Epithelial cell of proximal tubule (primary cell): Measurements from ENCODE around the gene DPYSL3. TPM values are rescaled to one million over a fixed set of nuclear protein-coding genes. Genes with fewer than 3 reads are reported as not detected.

Source experiments
- DNase-seq: peaks from one replicate; pipeline ENCODE4 v3.0.0-alpha.2; 2011; ENCODE audit warnings: low read depth
- H3K4me3 ChIP-seq: 2 replicates; pipeline ENCODE4 v1.5.1; 2011; ENCODE audit warnings: low read depth, mild to moderate bottlenecking, low read length
- CTCF ChIP-seq: conservative IDR thresholded peaks from 2 replicates; pipeline ENCODE4 v1.5.1; 2012; ENCODE audit warnings: low read depth, mild to moderate bottlenecking, low read length
- total RNA-seq: library from RNA; depleted of rRNA; stranded (reverse); fragments of >200 nt; gene quantifications from 2 replicates; pipeline ENCODE4 v1.2.3, GENCODE V29; 2015

The DPYSL3 gene
- total RNA-seq, 1 donor from 2014 or later, result 38.3 TPM

- DNase-seq, result no peak
- TF ChIP-seq CTCF, result no peak
Observed at GRCh38 chr5:147551677-147552076, 41.8 kb upstream of the DPYSL3 start.

GRCh38 chr5:147547730-147548129 is 37.9 kb upstream of the DPYSL3 start:
- no peak for DNase-seq
- no peak overlapping the region for H3K4me3 ChIP-seq
- no peak for TF ChIP-seq CTCF

More at GRCh38 chr5:147551677-147552076, 41.8 kb upstream of the DPYSL3 start:
- H3K4me3 ChIP-seq, result no peak overlapping the region

- no peak for TF ChIP-seq CTCF
- DNase-seq, result no peak
- H3K4me3 ChIP-seq, result no peak overlapping the region
Observed at GRCh38 chr5:147544556-147544955, 34.7 kb upstream of the DPYSL3 start.

GRCh38 chr5:147539053-147539452 is 29.2 kb upstream of the DPYSL3 start:
- no peak overlapping the region for H3K4me3 ChIP-seq
- no peak for DNase-seq
- TF ChIP-seq CTCF, result no peak

- DNase-seq, result no peak
- TF ChIP-seq CTCF, result no peak
- no peak overlapping the region for H3K4me3 ChIP-seq
Observed at GRCh38 chr5:147538236-147538635, 28.4 kb upstream of the DPYSL3 start.

GRCh38 chr5:147534172-147534951 is 24.5 kb upstream of the DPYSL3 start:
- TF ChIP-seq CTCF, result no peak
- DNase-seq, result no peak
- no peak overlapping the region for H3K4me3 ChIP-seq

GRCh38 chr5:147532156-147532555 is 22.3 kb upstream of the DPYSL3 start:
- no peak for DNase-seq

More at GRCh38 chr5:147532156-147532555, 22.3 kb upstream of the DPYSL3 start:
- TF ChIP-seq CTCF, result no peak
- H3K4me3 ChIP-seq, result no peak overlapping the region
